Astrocyte of the spinal cord (primary cell): ENCODE results near the gene NAA20.

Experiments used
- DNase-seq: peaks from one replicate; pipeline ENCODE4 v3.0.0; 2011; ENCODE audit warnings: low read depth, low spot score
- H3K4me3 ChIP-seq: 2 replicates; pipeline ENCODE4 v1.5.1; 2011; ENCODE audit warnings: low read depth, mild to moderate bottlenecking, low read length, moderate library complexity
- in situ Hi-C: cut with HindIII; loops from 2 replicates; pipeline ENCODE4 v1.10.0; 2017; ENCODE audit warnings: low sequenced_read_pairs
- TF ChIP-seq, protein P1 (sequence below): IDR thresholded peaks from 2 replicates; pipeline ENCODE4 v1.5.1; 2012; ENCODE audit warnings: low read depth, mild to moderate bottlenecking, low read length, inconsistent platforms

The NAA20 gene

DNA sequence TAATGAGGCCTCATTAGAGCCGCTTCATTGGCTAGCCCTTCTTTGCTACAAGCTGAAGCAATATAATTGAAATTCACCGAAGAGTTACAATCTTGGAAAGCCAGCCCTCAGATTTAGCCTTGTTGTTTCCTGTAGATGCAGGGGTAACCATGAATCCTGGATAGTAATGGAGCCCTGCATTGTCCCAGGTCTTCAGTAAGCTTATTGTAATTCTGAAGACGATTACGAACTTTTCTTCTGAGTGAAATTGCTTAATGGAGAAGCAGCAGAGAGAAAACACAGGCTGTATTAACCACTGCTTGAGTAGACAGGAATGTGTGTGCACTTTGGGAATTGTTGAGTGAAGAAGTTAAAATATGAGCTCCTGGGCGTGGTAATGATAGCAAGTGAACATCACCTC, 26.3 kb upstream of the NAA20 start:
- H3K4me3 ChIP-seq = no peak overlapping the region
- no peak for DNase-seq
- in situ Hi-C loops = loop anchor here (25.0 kb wide), 2 partner anchors 104 to 179 kb away; no protein-coding TSS in a partner anchor
- TF ChIP-seq, protein P1, sequence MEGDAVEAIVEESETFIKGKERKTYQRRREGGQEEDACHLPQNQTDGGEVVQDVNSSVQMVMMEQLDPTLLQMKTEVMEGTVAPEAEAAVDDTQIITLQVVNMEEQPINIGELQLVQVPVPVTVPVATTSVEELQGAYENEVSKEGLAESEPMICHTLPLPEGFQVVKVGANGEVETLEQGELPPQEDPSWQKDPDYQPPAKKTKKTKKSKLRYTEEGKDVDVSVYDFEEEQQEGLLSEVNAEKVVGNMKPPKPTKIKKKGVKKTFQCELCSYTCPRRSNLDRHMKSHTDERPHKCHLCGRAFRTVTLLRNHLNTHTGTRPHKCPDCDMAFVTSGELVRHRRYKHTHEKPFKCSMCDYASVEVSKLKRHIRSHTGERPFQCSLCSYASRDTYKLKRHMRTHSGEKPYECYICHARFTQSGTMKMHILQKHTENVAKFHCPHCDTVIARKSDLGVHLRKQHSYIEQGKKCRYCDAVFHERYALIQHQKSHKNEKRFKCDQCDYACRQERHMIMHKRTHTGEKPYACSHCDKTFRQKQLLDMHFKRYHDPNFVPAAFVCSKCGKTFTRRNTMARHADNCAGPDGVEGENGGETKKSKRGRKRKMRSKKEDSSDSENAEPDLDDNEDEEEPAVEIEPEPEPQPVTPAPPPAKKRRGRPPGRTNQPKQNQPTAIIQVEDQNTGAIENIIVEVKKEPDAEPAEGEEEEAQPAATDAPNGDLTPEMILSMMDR = no peak

DNA sequence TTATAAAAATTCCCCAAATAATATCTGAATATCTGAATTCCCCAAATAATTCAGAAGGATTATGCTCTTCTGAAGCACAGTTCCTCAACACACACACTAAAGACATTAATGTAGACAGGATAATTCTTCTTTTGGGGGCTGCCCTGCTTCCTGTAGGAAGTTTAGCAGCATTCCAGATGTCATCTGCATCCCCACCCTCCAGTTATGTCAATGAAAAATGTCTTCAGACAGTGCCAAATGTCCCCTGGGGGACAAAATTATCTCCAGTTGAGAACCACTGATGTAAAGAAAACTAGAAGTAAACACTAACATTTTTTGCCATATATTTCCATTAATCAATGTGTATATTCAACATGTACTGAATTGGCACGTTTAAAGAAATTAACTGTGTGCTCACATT, 25.9 kb upstream of the NAA20 start:
- DNase-seq = no peak
- TF ChIP-seq, protein P1 = no peak
- no peak overlapping the region for H3K4me3 ChIP-seq
- in situ Hi-C loops = loop anchor here (25.0 kb wide), 2 partner anchors 104 to 179 kb away; no protein-coding TSS in a partner anchor

DNA sequence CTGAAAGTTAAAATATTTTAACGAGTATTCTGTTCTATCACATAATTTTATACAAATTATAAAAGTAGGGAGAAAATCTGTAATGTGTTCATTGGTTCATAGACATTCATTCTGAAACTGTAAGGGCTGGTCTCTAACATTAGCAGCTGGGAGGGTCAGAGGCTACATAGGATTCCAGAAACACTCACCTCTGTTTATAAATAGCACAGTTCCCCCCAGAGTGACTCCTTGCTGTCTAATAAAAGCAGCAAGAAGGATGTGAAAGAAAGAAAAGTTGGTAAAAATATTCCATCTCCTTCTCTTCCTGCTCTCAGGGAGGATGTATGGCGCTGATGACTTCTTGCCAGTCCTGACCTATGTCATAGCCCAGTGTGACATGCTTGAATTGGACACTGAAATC, 25.3 kb upstream of the NAA20 start:
- TF ChIP-seq, protein P1 = no peak
- H3K4me3 ChIP-seq = no peak overlapping the region
- DNase-seq = no peak
- in situ Hi-C loops = loop anchor here (25.0 kb wide), 2 partner anchors 105 to 180 kb away; no protein-coding TSS in a partner anchor

DNA sequence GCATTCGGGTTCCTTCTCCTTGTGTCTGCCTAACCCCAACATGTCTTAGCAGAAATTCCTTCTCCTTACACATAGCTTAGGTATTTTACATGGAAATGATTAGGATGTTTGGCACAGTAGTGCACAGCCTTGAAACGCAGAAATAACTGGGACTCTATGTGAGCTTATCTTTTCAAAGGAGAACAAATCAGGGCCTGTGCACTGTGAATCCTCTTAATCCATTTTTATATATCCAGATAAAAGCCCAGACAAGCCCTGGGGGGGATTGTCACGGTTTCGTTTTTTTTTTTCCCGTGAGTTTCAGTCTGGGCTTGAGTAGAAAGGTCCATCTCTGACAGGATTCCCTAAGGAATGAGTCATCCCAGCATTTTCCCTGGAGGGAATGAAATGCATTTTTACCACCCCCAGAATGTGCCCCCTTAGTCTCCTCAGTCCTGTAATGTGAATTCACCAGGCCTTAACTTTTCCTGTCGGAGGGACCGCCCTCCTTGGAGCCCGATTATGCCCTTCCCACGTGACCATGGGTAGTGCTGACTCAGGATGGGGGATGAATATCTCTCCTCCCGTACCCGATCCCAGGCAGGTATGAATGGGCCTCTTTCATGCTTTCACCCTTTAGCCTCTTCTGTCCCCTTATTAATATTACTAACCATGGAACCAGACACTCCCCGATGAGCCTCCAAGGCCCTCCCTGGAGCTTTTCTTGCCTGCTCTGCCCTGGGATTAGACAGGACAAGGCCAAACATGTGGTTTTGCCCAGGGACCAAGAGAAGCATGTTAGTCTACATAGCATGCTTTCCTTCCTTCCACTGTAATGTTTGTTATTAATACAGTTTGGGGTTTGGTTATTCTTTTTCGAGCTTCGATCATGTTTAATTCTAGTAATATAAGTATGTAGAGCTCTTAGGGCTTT, 23.9 kb upstream of the NAA20 start:
- in situ Hi-C loops = loop anchor here (25.0 kb wide), 2 partner anchors 106 to 181 kb away; no protein-coding TSS in a partner anchor
- TF ChIP-seq, protein P1 = no peak
- no peak overlapping the region for H3K4me3 ChIP-seq
- DNase-seq = peak; percentile 89

DNA sequence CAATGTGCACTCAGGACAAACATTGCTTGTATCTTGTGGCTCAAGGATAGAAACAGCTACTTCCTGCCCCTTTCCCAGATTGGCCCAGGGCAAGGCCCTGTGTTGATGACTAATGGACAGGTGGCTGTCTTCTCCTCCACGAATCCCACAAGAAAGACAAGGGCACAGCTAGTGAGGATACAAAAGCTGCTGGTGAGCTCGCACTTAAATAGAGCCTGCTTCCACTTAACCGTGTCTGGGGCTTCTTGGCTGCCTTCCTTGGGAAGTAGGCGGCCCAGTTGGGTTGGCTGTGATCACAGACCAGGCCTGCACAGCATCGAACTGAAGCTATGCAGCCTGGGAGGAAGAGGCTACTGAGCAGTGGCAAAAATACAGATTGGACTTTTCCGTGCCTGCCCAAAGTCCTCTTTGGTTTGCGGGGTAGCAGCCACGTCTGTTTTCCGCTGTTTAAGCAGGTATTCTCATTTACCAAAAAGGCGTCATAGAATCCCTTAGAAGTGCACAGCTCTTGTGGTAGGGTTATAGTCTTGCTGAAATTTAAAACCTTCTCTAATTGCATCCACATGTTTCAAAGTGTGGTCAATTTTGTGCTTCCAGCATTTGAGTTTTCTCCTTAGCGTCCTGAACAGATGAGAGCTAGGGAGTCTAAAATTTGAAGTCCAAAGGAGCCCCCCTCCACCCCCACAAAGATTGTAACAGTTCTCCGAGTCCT, 23.0 kb upstream of the NAA20 start:
- in situ Hi-C loops = loop anchor here (25.0 kb wide), 2 partner anchors 107 to 182 kb away; no protein-coding TSS in a partner anchor
- TF ChIP-seq, protein P1 = no peak
- no peak overlapping the region for H3K4me3 ChIP-seq
- DNase-seq = peak; percentile 67

DNA sequence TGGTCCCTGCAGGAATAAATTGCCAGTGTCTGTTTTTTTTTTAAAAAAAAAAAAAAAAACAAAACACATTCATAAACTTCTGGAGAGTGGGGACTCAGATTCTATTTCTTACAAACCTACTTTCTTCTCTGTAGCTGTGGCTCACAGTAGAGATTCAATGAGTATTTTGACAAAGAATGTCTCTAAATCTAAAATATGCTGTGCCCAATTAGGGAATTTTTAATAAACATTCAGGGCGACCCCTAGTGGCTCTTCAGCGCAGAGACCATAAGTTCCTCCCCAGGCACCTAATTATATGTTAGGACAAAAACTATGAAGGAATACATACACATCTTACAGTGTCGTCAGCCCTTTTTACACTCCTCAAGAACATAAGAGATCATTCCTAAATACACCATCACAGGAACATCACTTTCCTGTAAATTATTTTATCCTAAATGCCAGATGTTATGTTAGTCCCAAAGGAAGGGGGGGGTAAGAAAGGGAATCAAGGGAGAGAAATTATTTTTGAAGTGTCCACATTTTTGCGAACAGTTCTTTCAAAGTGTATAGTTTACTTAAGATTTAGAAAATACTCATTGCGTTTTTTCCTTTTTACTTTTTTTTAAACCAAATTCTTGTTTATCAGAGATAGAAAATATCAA, 21.8 kb upstream of the NAA20 start:
- peak; percentile 74 for DNase-seq
- in situ Hi-C loops = loop anchor here (25.0 kb wide), 2 partner anchors 108 to 183 kb away; no protein-coding TSS in a partner anchor

More for the DNA sequence above, 21.8 kb upstream of the NAA20 start:
- H3K4me3 ChIP-seq = no peak overlapping the region
- TF ChIP-seq, protein P1 = peak; percentile 75
